Stomach smooth muscle (tissue), 2 donors: ENCODE measurements around the gene FUT6.
"Not testable (repeated sequence)": the region's sequence is repeated elsewhere in the genome, so short reads cannot be mapped to it uniquely, and the experiment has no call there.

Source experiments
- H3K27ac ChIP-seq: one replicate; pipeline ENCODE4 v1.7.0; 2013; ENCODE audit warnings: mild to moderate bottlenecking, low read length, inconsistent platforms
- H3K27me3 ChIP-seq, 2 donors: one replicate each; pipeline ENCODE4 v1.7.0; 2013; ENCODE audit warnings: low read length in 2 of 2; ENCODE audit not compliant: insufficient read depth in 2 of 2, control insufficient read depth in 1 of 2
- H3K36me3 ChIP-seq, 2 donors: one replicate each; pipeline ENCODE4 v1.7.0; 2013; ENCODE audit warnings: low read length in 2 of 2; ENCODE audit not compliant: control insufficient read depth in 2 of 2, insufficient read depth in 2 of 2
- H3K4me1 ChIP-seq: one replicate; pipeline ENCODE4 v1.7.0; 2013; ENCODE audit warnings: low read length; ENCODE audit not compliant: control insufficient read depth, insufficient read depth
- H3K4me3 ChIP-seq, 2 donors: one replicate each; pipeline ENCODE4 v1.7.0; 2013; ENCODE audit warnings: low read length in 2 of 2
- H3K9ac ChIP-seq, 2 donors: one replicate each; pipeline ENCODE4 v1.7.0; 2013; ENCODE audit warnings: low read length in 2 of 2, mild to moderate bottlenecking in 1 of 2
- H3K9me3 ChIP-seq, 2 donors: one replicate each; pipeline ENCODE4 v1.7.0; 2013; ENCODE audit warnings: low read length in 2 of 2; ENCODE audit not compliant: control insufficient read depth in 2 of 2
- donor health status: healthy.
- donor health status: Pancreatic carcinoma.

FUT6 gene

DNA sequence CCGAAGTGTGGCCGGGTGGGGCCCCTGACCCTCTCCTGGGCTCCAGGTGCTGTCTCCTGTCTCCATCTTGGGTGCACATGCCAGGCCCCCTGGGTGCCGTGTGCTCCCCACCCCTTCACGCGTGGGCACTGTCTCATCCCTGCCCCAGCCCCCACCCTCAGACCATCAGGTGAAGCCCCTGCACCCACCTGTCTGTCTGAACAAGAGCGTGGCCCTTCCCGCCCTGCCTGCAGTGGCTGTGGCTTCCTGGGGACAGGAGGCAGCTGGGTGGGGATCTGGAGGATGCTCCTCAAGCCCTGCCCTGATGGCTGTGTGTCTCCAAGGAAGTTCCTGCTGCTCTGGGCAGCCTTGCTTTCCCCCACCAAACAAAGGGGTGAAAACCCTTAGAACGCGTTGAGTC lies 57.2 kb downstream of the FUT6 start:
- no peaks in the 10 kb centered on the region for H3K4me1 ChIP-seq
- no peak overlapping the region for H3K27ac ChIP-seq
- H3K27me3 ChIP-seq: no peaks in the 10 kb centered on the region
- no peaks in the 10 kb centered on the region for H3K9me3 ChIP-seq
- H3K9ac ChIP-seq: no peak overlapping the region
- peaks cover 15 to 23% of the 10 kb centered on the region in 2 donors for H3K36me3 ChIP-seq
- no peak overlapping the region for H3K4me3 ChIP-seq

DNA sequence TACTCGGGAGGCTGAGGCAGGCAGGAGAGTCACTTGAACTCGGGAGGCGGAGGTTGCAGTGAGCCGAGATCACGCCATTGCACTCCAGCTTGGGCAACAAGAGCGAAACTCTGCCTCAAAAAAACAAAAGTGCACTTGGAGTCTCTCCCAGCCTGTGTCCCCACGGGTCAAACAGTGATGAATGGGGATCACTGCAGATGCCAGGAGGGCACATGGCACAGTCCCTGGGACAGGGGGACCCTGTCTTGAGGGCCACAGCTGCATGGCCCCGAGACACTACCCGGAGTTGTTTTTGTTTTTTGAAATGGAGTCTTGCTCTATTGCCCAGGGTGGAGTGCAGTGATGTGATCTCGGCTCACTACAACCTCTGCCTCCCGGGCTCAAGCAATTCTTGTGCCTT lies 58.6 kb downstream of the FUT6 start:
- H3K4me1 ChIP-seq, H3K9ac ChIP-seq, H3K4me3 ChIP-seq, H3K9me3 ChIP-seq, H3K27ac ChIP-seq, H3K27me3 ChIP-seq: not testable (repeated sequence)
- H3K36me3 ChIP-seq: peaks cover 3 to 10% of the 10 kb centered on the region in 2 donors
